Loucy (cell line): ENCODE measurements around the gene JAG2.

Experiments
- H2AFZ ChIP-seq: fragments of 200-600 bp; sonication (generic); 2 replicates; pipeline ENCODE4 v1.6.0; 2016; ENCODE audit warnings: antibody characterized with exemption, mild to moderate bottlenecking, low read length, moderate library complexity
- H3F3A ChIP-seq: fragments of 200-600 bp; 2 replicates; pipeline ENCODE4 v1.6.0; 2016; ENCODE audit warnings: antibody characterized with exemption, low read depth, mild to moderate bottlenecking
- H3K27me3 ChIP-seq: fragments of 200-600 bp; sonication (generic); 2 replicates; pipeline ENCODE4 v1.6.1; 2014; ENCODE audit warnings: low read length, mild to moderate bottlenecking; ENCODE audit not compliant: insufficient read depth, poor library complexity, severe bottlenecking
- H3K36me3 ChIP-seq: fragments of 200-600 bp; sonication (generic); 2 replicates; pipeline ENCODE4 v1.6.1; 2016; ENCODE audit warnings: low read length; ENCODE audit not compliant: insufficient read depth
- H3K4me1 ChIP-seq: fragments of 200-600 bp; sonication (generic); 2 replicates; pipeline ENCODE4 v1.5.1; 2014; ENCODE audit warnings: low read length, mild to moderate bottlenecking; ENCODE audit not compliant: insufficient read depth, poor library complexity, severe bottlenecking
- H3K4me2 ChIP-seq: fragments of 200-600 bp; sonication (generic); 2 replicates; pipeline ENCODE4 v1.6.0; 2014; ENCODE audit warnings: antibody characterized with exemption, low read length, low read depth, mild to moderate bottlenecking; ENCODE audit not compliant: poor library complexity, severe bottlenecking
- H3K4me3 ChIP-seq: fragments of 200-600 bp; sonication (generic); 2 replicates; pipeline ENCODE4 v1.5.1; 2014; ENCODE audit warnings: low read length, mild to moderate bottlenecking, mixed read lengths; ENCODE audit not compliant: poor library complexity, severe bottlenecking
- H3K79me2 ChIP-seq: fragments of 200-600 bp; sonication (generic); 2 replicates; pipeline ENCODE4 v1.6.1; 2014; ENCODE audit warnings: low read length; ENCODE audit not compliant: insufficient read depth
- H3K9ac ChIP-seq: fragments of 200-600 bp; sonication (generic); 2 replicates; pipeline ENCODE4 v1.6.0; 2014; ENCODE audit warnings: mild to moderate bottlenecking, low read depth, low read length, moderate library complexity; ENCODE audit not compliant: poor library complexity, severe bottlenecking
- H3K9me2 ChIP-seq: fragments of 200-600 bp; sonication (generic); replicated peaks from 2 replicates; pipeline ENCODE4 v1.6.1; 2016; ENCODE audit warnings: low read depth, low read length, mixed read lengths
- H3K9me3 ChIP-seq: fragments of 200-600 bp; sonication (generic); 2 replicates; pipeline ENCODE4 v1.6.1; 2014; ENCODE audit warnings: mild to moderate bottlenecking, antibody characterized with exemption, low read length, low read depth; ENCODE audit not compliant: insufficient read depth
- H4K20me1 ChIP-seq: fragments of 200-600 bp; sonication (generic); 2 replicates; pipeline ENCODE4 v1.6.0; 2014; ENCODE audit warnings: antibody characterized with exemption, low read length, mild to moderate bottlenecking; ENCODE audit not compliant: insufficient read depth, poor library complexity, severe bottlenecking
- EZH2phosphoT487 ChIP-seq: fragments of 200-600 bp; IDR thresholded peaks from 2 replicates; pipeline ENCODE4 v1.6.1; 2018; ENCODE audit warnings: antibody characterized with exemption, mild to moderate bottlenecking, moderate library complexity, borderline replicate concordance
- TF ChIP-seq, protein P1 (sequence below): fragments of 200-600 bp; sonication (generic); conservative IDR thresholded peaks from 2 replicates; pipeline ENCODE4 v1.5.1; 2014; ENCODE audit warnings: mild to moderate bottlenecking, antibody characterized with exemption, low read length

JAG2 gene

GRCh38 chr14:105185001-105185400 is 16.4 kb upstream of the JAG2 start:
- Histone ChIP-seq H2AFZ (no peak overlapping the region), H3F3A (no peaks in the 10 kb centered on the region), H3K27me3 (no peaks in the 10 kb centered on the region), H3K4me3 (no peak overlapping the region), H4K20me1 (no peaks in the 10 kb centered on the region), H3K9ac (no peak overlapping the region), H3K79me2 (no peaks in the 10 kb centered on the region; the same call in 1 of the 2 replicates), H3K36me3 (no peaks in the 10 kb centered on the region), H3K4me2 (no peak overlapping the region), H3K9me3 (no peaks in the 10 kb centered on the region), H3K4me1 (peaks cover 13% of the 10 kb centered on the region), H3K9me2 (no peaks in the 10 kb centered on the region)
- TF ChIP-seq, protein P1, sequence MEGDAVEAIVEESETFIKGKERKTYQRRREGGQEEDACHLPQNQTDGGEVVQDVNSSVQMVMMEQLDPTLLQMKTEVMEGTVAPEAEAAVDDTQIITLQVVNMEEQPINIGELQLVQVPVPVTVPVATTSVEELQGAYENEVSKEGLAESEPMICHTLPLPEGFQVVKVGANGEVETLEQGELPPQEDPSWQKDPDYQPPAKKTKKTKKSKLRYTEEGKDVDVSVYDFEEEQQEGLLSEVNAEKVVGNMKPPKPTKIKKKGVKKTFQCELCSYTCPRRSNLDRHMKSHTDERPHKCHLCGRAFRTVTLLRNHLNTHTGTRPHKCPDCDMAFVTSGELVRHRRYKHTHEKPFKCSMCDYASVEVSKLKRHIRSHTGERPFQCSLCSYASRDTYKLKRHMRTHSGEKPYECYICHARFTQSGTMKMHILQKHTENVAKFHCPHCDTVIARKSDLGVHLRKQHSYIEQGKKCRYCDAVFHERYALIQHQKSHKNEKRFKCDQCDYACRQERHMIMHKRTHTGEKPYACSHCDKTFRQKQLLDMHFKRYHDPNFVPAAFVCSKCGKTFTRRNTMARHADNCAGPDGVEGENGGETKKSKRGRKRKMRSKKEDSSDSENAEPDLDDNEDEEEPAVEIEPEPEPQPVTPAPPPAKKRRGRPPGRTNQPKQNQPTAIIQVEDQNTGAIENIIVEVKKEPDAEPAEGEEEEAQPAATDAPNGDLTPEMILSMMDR: no peak

- no peaks in the 10 kb centered on the region for H3F3A ChIP-seq
- peaks cover 5% of the 10 kb centered on the region; the same call in 1 of the 2 replicates for H3K79me2 ChIP-seq
- H3K9me3 ChIP-seq: no peaks in the 10 kb centered on the region
- peaks cover 13% of the 10 kb centered on the region for H3K4me1 ChIP-seq
- H3K4me2 ChIP-seq: no peak overlapping the region
- no peak for TF ChIP-seq EZH2phosphoT487
- TF ChIP-seq, protein P1: no peak
- H3K9me2 ChIP-seq: no peaks in the 10 kb centered on the region
- no peaks in the 10 kb centered on the region for H3K27me3 ChIP-seq
- no peak overlapping the region for H2AFZ ChIP-seq
- H4K20me1 ChIP-seq: no peaks in the 10 kb centered on the region
- no peaks in the 10 kb centered on the region for H3K36me3 ChIP-seq
- H3K9ac ChIP-seq: no peak overlapping the region
- H3K4me3 ChIP-seq: no peak overlapping the region
Observed at GRCh38 chr14:105184461-105184860, 15.9 kb upstream of the JAG2 start.

DNA sequence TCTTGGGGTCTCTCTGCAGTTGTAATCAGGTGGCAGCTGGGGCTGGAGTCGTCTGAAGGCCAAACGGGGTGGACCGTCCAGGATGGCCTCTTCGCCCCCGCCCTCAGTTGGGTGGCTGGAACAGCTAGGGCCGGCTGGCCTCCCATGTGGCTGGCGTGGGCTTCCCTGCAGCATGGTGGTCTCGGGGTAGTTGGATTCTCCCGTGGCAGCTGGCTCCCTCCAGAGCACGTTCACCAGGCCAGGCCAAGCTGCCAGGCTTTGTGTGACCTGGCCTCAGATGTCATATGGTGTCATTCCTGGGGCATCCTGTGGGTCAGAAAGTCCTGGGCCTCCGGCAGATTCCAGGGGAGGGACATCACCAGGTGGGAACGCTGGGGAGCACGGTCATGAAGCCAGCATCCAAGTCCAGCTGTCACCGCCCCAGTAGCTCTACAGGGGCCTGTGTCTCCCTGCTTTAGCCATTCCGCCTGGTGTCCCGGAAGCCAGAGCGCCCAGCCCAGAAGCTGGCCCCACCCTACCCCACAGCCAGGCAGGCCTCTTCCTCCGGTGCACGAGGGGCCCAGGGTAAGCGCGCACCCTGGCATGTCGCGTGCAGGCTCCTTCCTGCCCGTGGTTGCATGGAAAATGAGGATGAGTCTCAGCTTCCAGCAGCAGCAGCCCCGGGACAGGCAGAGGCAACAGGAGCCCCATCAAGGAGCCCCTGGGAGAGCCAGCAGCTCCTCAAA is 13.9 kb upstream of the JAG2 start:
- Histone ChIP-seq H3K9me3 (no peaks in the 10 kb centered on the region), H3K36me3 (no peaks in the 10 kb centered on the region), H4K20me1 (no peaks in the 10 kb centered on the region), H2AFZ (no peak overlapping the region), H3K4me1 (peaks cover 19% of the 10 kb centered on the region), H3K27me3 (no peaks in the 10 kb centered on the region), H3K4me3 (no peak overlapping the region), H3K4me2 (no peak overlapping the region), H3F3A (no peaks in the 10 kb centered on the region), H3K9ac (no peak overlapping the region), H3K79me2 (peaks cover 11% of the 10 kb centered on the region; the same call in 1 of the 2 replicates), H3K9me2 (no peaks in the 10 kb centered on the region)
- TF ChIP-seq, protein P1: no peak
- TF ChIP-seq EZH2phosphoT487: no peak
